Ishikawa (cell line): Measurements from ENCODE around the gene ZNF32.

Experiments
- CREB1 ChIP-seq: IDR thresholded peaks from 2 replicates; pipeline ENCODE4 v1.6.1; 2012; ENCODE audit warnings: low read depth
- EGR1 ChIP-seq: IDR thresholded peaks from 2 replicates; pipeline ENCODE4 v1.6.1; 2012
- EP300 ChIP-seq: IDR thresholded peaks from 2 replicates; pipeline ENCODE4 v1.6.1; 2012; ENCODE audit warnings: borderline replicate concordance
- FOXM1 ChIP-seq: IDR thresholded peaks from 2 replicates; pipeline ENCODE4 v1.6.1; 2012; ENCODE audit warnings: low read depth, borderline replicate concordance
- MAX ChIP-seq: IDR thresholded peaks from 2 replicates; pipeline ENCODE4 v1.6.1; 2012
- RAD21 ChIP-seq: IDR thresholded peaks from 2 replicates; pipeline ENCODE4 v1.6.1; 2012; ENCODE audit warnings: low read depth
- REST ChIP-seq: IDR thresholded peaks from 2 replicates; pipeline ENCODE4 v1.6.1; 2012; ENCODE audit warnings: low read depth, mild to moderate bottlenecking
- TAF1 ChIP-seq: IDR thresholded peaks from 2 replicates; pipeline ENCODE4 v1.6.1; 2012; ENCODE audit warnings: low read depth, mild to moderate bottlenecking
- TCF12 ChIP-seq: IDR thresholded peaks from 2 replicates; pipeline ENCODE4 v1.6.1; 2012; ENCODE audit warnings: low read depth
- TEAD4 ChIP-seq: IDR thresholded peaks from 2 replicates; pipeline ENCODE4 v1.6.1; 2012
- USF1 ChIP-seq: IDR thresholded peaks from 2 replicates; pipeline ENCODE4 v1.6.1; 2012
- ZBTB7A ChIP-seq: IDR thresholded peaks from 2 replicates; pipeline ENCODE4 v1.6.1; 2012; ENCODE audit warnings: low read depth

GRCh38 chr10:43691485-43691884, 42.8 kb upstream of the ZNF32 start:
- TF ChIP-seq FOXM1: no peak
- no peak for TF ChIP-seq TAF1
- TF ChIP-seq MAX: no peak
- no peak for TF ChIP-seq EGR1
- no peak for TF ChIP-seq CREB1
- no peak for TF ChIP-seq TCF12
- TF ChIP-seq EP300: no peak
- TF ChIP-seq RAD21: no peak
- no peak for TF ChIP-seq REST
- no peak for TF ChIP-seq ZBTB7A
- no peak for TF ChIP-seq USF1
- no peak for TF ChIP-seq TEAD4
